A204.1 (cell line): ENCODE data around the gene JMJD8.

Experiments used
- FAIRE-seq: peaks from 2 replicates; lab custom pipeline; 2012; peaks lifted over from hg19 to GRCh38; lab: Jason Lieb, UNC

JMJD8 gene

GRCh38 chr16:676913-677312, 7.2 kb downstream of the JMJD8 start:
- FAIRE-seq: no peak

GRCh38 chr16:676565-676902, 7.6 kb downstream of the JMJD8 start:
- no peak for FAIRE-seq

- no peak for FAIRE-seq
Observed at GRCh38 chr16:675884-676564, 8.1 kb downstream of the JMJD8 start.

GRCh38 chr16:674968-675883, 8.9 kb downstream of the JMJD8 start, which contains the start of gene RHBDL1:
RHBDL1 (plus strand) TSS chr16:675671; CDS start chr16:675791, 120 bp downstream.
- no peak for FAIRE-seq

- FAIRE-seq: no peak
Observed at GRCh38 chr16:674214-674881, 9.8 kb downstream of the JMJD8 start.

GRCh38 chr16:673399-673991, 10.6 kb downstream of the JMJD8 start:
- no peak for FAIRE-seq

- FAIRE-seq: no peak
Observed at GRCh38 chr16:672851-673250, 11.3 kb downstream of the JMJD8 start.

GRCh38 chr16:672371-672770, 11.8 kb downstream of the JMJD8 start:
- FAIRE-seq: no peak

- no peak for FAIRE-seq
Observed at GRCh38 chr16:671353-672131, 12.6 kb downstream of the JMJD8 start.

GRCh38 chr16:670485-671352, 13.4 kb downstream of the JMJD8 start:
- no peak for FAIRE-seq

- no peak for FAIRE-seq
Observed at GRCh38 chr16:669666-670065, 14.5 kb downstream of the JMJD8 start.

- FAIRE-seq: no peak
Observed at GRCh38 chr16:668519-669171, 15.5 kb downstream of the JMJD8 start.

GRCh38 chr16:667780-668518, 16.2 kb downstream of the JMJD8 start, which contains the start of gene RHOT2:
RHOT2 (plus strand) TSS chr16:668132; CDS start chr16:668200, 68 bp downstream.
- no peak for FAIRE-seq

GRCh38 chr16:667113-667779, 16.9 kb downstream of the JMJD8 start:
- FAIRE-seq: no peak

GRCh38 chr16:666572-666971, 17.6 kb downstream of the JMJD8 start:
- no peak for FAIRE-seq

GRCh38 chr16:662597-662996, 21.5 kb downstream of the JMJD8 start:
- no peak for FAIRE-seq

GRCh38 chr16:662095-662494, 22.0 kb downstream of the JMJD8 start:
- no peak for FAIRE-seq

- no peak for FAIRE-seq
Observed at GRCh38 chr16:661184-661821, 22.8 kb downstream of the JMJD8 start.
